Neural cell (in vitro differentiated cells): Measurements from ENCODE around the gene IRS1.

Experiments
- EP300 ChIP-seq: fragments of 450-650 bp; conservative IDR thresholded peaks from 2 replicates; pipeline ENCODE4 v1.6.1; 2014; ENCODE audit warnings: antibody characterized with exemption, mild to moderate bottlenecking, moderate library complexity; ENCODE audit not compliant: poor library complexity, severe bottlenecking
- EZH2 ChIP-seq: fragments of 200-600, 300-800 bp; shearing (Covaris generic), sonication (generic); IDR thresholded peaks from 2 replicates; pipeline ENCODE4 v1.6.1; 2014; ENCODE audit warnings: antibody characterized with exemption, low read length, borderline replicate concordance, mild to moderate bottlenecking; ENCODE audit not compliant: insufficient read depth, poor library complexity, severe bottlenecking
- MXI1 ChIP-seq: fragments of 450-650 bp; conservative IDR thresholded peaks from 2 replicates; pipeline ENCODE4 v1.6.1; 2014; ENCODE audit warnings: antibody characterized with exemption, mild to moderate bottlenecking; ENCODE audit not compliant: poor library complexity, severe bottlenecking
- POLR2AphosphoS5 ChIP-seq: IDR thresholded peaks from 2 replicates; pipeline ENCODE4 v1.6.1; 2012
- RAD21 ChIP-seq: fragments of 450-650 bp; conservative IDR thresholded peaks from 2 replicates; pipeline ENCODE4 v1.6.1; 2014; ENCODE audit warnings: antibody characterized with exemption, mild to moderate bottlenecking, moderate library complexity
- SMC3 ChIP-seq: fragments of 450-650 bp; conservative IDR thresholded peaks from 2 replicates; pipeline ENCODE4 v1.6.1; 2014; ENCODE audit warnings: antibody characterized with exemption, mild to moderate bottlenecking, moderate library complexity; ENCODE audit not compliant: poor library complexity
- TF ChIP-seq, protein P1 (sequence below): fragments of 450-650 bp; IDR thresholded peaks from 2 replicates; pipeline ENCODE4 v1.5.1; 2014; ENCODE audit warnings: antibody characterized with exemption, mild to moderate bottlenecking, moderate library complexity; ENCODE audit not compliant: poor library complexity, severe bottlenecking

DNA sequence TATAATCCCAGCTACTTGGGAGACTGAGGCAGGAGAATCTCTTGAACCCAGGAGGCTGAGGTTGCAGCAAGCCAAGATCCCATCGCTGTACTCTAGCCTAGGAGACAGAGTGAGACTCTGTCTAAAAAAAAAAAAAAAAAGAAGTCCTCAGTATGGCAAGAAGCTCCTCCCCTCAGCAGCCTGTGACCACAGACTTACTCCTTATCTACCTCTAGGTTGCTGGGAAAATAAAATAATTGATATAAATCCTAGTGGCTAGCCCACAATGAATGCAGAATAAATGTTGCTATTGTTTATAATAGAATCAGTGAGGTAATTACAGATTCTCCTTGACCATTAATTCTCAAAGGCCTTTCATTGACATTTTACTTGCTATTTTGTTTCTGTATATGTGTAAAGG, 70.6 kb downstream of the IRS1 start:
- TF ChIP-seq, protein P1, sequence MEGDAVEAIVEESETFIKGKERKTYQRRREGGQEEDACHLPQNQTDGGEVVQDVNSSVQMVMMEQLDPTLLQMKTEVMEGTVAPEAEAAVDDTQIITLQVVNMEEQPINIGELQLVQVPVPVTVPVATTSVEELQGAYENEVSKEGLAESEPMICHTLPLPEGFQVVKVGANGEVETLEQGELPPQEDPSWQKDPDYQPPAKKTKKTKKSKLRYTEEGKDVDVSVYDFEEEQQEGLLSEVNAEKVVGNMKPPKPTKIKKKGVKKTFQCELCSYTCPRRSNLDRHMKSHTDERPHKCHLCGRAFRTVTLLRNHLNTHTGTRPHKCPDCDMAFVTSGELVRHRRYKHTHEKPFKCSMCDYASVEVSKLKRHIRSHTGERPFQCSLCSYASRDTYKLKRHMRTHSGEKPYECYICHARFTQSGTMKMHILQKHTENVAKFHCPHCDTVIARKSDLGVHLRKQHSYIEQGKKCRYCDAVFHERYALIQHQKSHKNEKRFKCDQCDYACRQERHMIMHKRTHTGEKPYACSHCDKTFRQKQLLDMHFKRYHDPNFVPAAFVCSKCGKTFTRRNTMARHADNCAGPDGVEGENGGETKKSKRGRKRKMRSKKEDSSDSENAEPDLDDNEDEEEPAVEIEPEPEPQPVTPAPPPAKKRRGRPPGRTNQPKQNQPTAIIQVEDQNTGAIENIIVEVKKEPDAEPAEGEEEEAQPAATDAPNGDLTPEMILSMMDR, result no peak
- TF ChIP-seq SMC3 (no peak), EP300 (no peak), EZH2 (no peak), RAD21 (no peak), POLR2AphosphoS5 (no peak), MXI1 (no peak)
